K562 (cell line): ENCODE results near the gene KRAS. TPM values are rescaled to one million over a fixed set of nuclear protein-coding genes. Genes with fewer than 3 reads are reported as not detected.
A peak's percentile ranks its signal among the peaks of the same experiment; 100 is the strongest.

Source experiments
- ARID2 ChIP-seq: fragments of 450-650 bp; IDR thresholded peaks from 2 replicates; pipeline ENCODE4 v1.6.1; 2017; ENCODE audit warnings: antibody characterized with exemption, mild to moderate bottlenecking
- ETS1 ChIP-seq: conservative IDR thresholded peaks from 2 replicates; pipeline ENCODE4 v1.6.1; 2011; ENCODE audit warnings: low read depth, mild to moderate bottlenecking, low read length; ENCODE audit not compliant: control insufficient read depth
- ETV5 ChIP-seq: sonication (generic); formaldehyde crosslinking; IDR thresholded peaks from 2 replicates; pipeline ENCODE4 v1.4.0; 2020; ENCODE audit warnings: low read depth, mild to moderate bottlenecking, missing genetic modification reagents
- EZH2 ChIP-seq: IDR thresholded peaks from 2 replicates; pipeline ENCODE4 v1.6.1; 2012; ENCODE audit warnings: low read depth, mild to moderate bottlenecking, inconsistent platforms, low read length, borderline replicate concordance
- HEY1 ChIP-seq: fragments of 250-450 bp; sonication (Bioruptor Pico); IDR thresholded peaks from 2 replicates; pipeline ENCODE4 v1.5.0; 2020; ENCODE audit warnings: mild to moderate bottlenecking, moderate library complexity, borderline replicate concordance
- HNRNPH1 ChIP-seq: fragments of 200-400 bp; formaldehyde crosslinking; optimal IDR thresholded peaks from 2 replicates; pipeline ENCODE3; 2017; ENCODE audit warnings: low read depth, mild to moderate bottlenecking, low read length, moderate library complexity
- MBD2 ChIP-seq: sonication (generic); IDR thresholded peaks from 2 replicates; pipeline ENCODE4 v1.6.1; 2016; ENCODE audit warnings: low read depth, borderline replicate concordance
- NFYB ChIP-seq: IDR thresholded peaks from 2 replicates; pipeline ENCODE4 v1.6.1; 2011; ENCODE audit warnings: mild to moderate bottlenecking, moderate library complexity; ENCODE audit not compliant: insufficient read length; ENCODE audit errors: extremely low read depth
- RUNX1 ChIP-seq: sonication (generic); IDR thresholded peaks from 2 replicates; pipeline ENCODE4 v1.6.1; 2016; ENCODE audit warnings: antibody characterized with exemption, low read depth
- ZNF280B ChIP-seq: fragments of 250-450 bp; sonication (Bioruptor Pico); IDR thresholded peaks from 2 replicates; pipeline ENCODE4 v1.5.1; 2021; ENCODE audit warnings: mild to moderate bottlenecking
- ZNF395 ChIP-seq: fragments of 200-800 bp; sonication (Bioruptor generic); IDR thresholded peaks from 2 replicates; pipeline ENCODE4 v1.6.1; 2017; ENCODE audit warnings: missing genetic modification characterization, missing compliant biosample characterization
- ZNF584 ChIP-seq: fragments of 200-800 bp; sonication (Bioruptor generic); IDR thresholded peaks from 2 replicates; pipeline ENCODE4 v1.6.1; 2016; ENCODE audit warnings: low read depth, mild to moderate bottlenecking, missing genetic modification characterization, missing compliant biosample characterization
- ZNF764 ChIP-seq: fragments of 250-450 bp; sonication (Bioruptor Pico); IDR thresholded peaks from 2 replicates; pipeline ENCODE4 v1.4.0; 2020; ENCODE audit warnings: low read depth, mild to moderate bottlenecking, moderate library complexity
- polyA plus RNA-seq, 8 experiments: library from polyadenylated mRNA; depleted of rRNA in 4 of 8; stranded (reverse) in 5 of 8; unstranded in 3 of 8; fragments of >200 nt; fragmentation: Nextera tagmentation in 2 of 8; fragmentation: Illumina TruSeq in 1 of 8; extraction: Ambion mirVana in 2 of 8; extraction: Trizol in 1 of 8; gene quantifications; 2 replicates each; pipeline versions ENCODE4 v1.2.1 to v1.2.3, GENCODE V29; 2011 to 2014; ENCODE audit warnings: inconsistent platforms in 1 of 8, missing spikeins in 1 of 8
- total RNA-seq, 7 experiments: library from RNA; depleted of rRNA in 6 of 7; stranded (reverse); fragments of >200 nt in 6 of 7; fragmentation: Illumina TruSeq in 2 of 7; extraction: Trizol in 2 of 7; gene quantifications; 2 replicates each; pipeline versions ENCODE4 v1.2.1 to v1.2.3, GENCODE V29; 2011 to 2021; ENCODE audit warnings: low replicate concordance in 1 of 7
- TF ChIP-seq, protein P1 (sequence below): fragments of 250-450 bp; sonication (Bioruptor Pico); IDR thresholded peaks from 2 replicates; pipeline ENCODE4 v1.5.0; 2021
- TF ChIP-seq, protein P2 (sequence below): fragments of 250-450 bp; sonication (Bioruptor Pico); IDR thresholded peaks from 2 replicates; pipeline ENCODE4 v1.8.0; 2022; ENCODE audit warnings: inconsistent platforms, mild to moderate bottlenecking, moderate library complexity, borderline replicate concordance
- TF ChIP-seq, protein P3 (sequence below): fragments of 450-650 bp; formaldehyde crosslinking; IDR thresholded peaks from 2 replicates; pipeline ENCODE4 v1.4.0; 2020; ENCODE audit warnings: mild to moderate bottlenecking
- TF ChIP-seq, protein P4 (sequence below): fragments of 250-450 bp; sonication (Bioruptor Pico); IDR thresholded peaks from 2 replicates; pipeline ENCODE4 v1.8.0; 2021; ENCODE audit warnings: borderline replicate concordance, mild to moderate bottlenecking, moderate library complexity; ENCODE audit not compliant: poor library complexity, severe bottlenecking

KRAS gene
- total and polyA plus RNA-seq, 9 of the 15 experiments (the other 6 are each of a cell fraction or from before 2014, with no cell fraction given), result 7.2 to 21.2 (median 12.7) TPM

DNA sequence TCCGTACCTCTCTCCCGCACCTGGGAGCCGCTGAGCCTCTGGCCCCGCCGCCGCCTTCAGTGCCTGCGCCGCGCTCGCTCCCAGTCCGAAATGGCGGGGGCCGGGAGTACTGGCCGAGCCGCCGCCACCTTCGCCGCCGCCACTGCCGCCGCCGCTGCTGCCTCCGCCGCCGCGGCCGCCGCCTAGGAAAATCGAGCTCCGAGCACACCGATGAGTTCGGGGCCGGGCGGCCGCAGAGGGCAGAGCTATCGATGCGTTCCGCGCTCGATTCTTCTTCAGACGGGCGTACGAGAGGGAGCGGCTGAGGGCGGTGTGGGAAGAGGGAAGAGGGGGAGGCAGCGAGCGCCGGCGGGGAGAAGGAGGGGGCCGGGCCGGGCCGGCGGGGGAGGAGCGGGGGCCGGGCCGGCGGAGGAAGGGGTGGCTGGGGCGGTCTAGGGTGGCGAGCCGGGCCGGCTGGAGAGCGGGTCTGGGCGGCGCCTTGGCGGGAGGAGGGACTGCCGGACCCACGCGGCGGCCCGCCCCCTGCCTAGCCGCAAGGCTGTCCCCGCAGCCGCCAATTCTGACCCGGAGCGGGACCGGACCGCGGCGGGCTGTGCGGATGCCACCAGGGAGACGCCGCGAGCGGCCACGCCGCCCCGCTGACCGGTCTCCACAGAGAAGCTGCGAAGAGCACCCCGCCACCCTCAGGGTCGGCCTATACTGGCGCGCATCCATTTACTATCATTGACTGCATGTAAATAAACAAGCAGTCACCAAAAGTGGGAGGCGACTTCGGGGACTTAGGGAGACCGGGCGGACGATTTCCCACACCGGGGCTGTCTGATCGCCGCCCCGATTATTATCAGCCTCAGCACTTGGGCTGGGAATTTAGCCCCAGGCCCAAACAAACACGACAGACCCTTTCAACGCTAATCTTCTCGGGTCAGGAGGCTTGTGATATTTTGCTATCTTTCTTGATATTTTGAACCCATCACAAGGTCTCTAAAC is at the start of gene KRAS (continued):
- peak; percentile 52; the same call in 1 of the 2 replicates for TF ChIP-seq ETV5
- TF ChIP-seq EZH2, result no peak
- no peak for TF ChIP-seq HNRNPH1
- TF ChIP-seq MBD2, result peak; percentile 7; the same call in 1 of the 2 replicates
- TF ChIP-seq, protein P1, sequence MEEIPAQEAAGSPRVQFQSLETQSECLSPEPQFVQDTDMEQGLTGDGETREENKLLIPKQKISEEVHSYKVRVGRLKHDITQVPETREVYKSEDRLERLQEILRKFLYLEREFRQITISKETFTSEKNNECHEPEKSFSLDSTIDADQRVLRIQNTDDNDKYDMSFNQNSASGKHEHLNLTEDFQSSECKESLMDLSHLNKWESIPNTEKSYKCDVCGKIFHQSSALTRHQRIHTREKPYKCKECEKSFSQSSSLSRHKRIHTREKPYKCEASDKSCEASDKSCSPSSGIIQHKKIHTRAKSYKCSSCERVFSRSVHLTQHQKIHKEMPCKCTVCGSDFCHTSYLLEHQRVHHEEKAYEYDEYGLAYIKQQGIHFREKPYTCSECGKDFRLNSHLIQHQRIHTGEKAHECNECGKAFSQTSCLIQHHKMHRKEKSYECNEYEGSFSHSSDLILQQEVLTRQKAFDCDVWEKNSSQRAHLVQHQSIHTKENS, result no peak
- no peak for TF ChIP-seq ZNF280B (CRISPR knock-in tag)
- TF ChIP-seq NFYB, result no peak
- TF ChIP-seq, protein P2, sequence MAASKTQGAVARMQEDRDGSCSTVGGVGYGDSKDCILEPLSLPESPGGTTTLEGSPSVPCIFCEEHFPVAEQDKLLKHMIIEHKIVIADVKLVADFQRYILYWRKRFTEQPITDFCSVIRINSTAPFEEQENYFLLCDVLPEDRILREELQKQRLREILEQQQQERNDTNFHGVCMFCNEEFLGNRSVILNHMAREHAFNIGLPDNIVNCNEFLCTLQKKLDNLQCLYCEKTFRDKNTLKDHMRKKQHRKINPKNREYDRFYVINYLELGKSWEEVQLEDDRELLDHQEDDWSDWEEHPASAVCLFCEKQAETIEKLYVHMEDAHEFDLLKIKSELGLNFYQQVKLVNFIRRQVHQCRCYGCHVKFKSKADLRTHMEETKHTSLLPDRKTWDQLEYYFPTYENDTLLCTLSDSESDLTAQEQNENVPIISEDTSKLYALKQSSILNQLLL (CRISPR knock-in tag), result no peak
- TF ChIP-seq ZNF764 (CRISPR knock-in tag), result no peak
- TF ChIP-seq ETS1, result peak; percentile 61; the same call in 1 of the 2 replicates
- TF ChIP-seq ZNF395 (CRISPR knock-in tag), result no peak
- no peak for TF ChIP-seq RUNX1
- TF ChIP-seq HEY1, result no peak
- TF ChIP-seq, protein P3, sequence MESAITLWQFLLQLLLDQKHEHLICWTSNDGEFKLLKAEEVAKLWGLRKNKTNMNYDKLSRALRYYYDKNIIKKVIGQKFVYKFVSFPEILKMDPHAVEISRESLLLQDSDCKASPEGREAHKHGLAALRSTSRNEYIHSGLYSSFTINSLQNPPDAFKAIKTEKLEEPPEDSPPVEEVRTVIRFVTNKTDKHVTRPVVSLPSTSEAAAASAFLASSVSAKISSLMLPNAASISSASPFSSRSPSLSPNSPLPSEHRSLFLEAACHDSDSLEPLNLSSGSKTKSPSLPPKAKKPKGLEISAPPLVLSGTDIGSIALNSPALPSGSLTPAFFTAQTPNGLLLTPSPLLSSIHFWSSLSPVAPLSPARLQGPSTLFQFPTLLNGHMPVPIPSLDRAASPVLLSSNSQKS (CRISPR knock-in tag), result no peak
- TF ChIP-seq ARID2, result no peak
- no peak for TF ChIP-seq ZNF584 (CRISPR knock-in tag)
- TF ChIP-seq, protein P4, sequence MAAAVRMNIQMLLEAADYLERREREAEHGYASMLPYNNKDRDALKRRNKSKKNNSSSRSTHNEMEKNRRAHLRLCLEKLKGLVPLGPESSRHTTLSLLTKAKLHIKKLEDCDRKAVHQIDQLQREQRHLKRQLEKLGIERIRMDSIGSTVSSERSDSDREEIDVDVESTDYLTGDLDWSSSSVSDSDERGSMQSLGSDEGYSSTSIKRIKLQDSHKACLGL (CRISPR knock-in tag), result no peak
